Measurements from ENCODE around the gene ZNF579.

Gene ZNF579

DNA sequence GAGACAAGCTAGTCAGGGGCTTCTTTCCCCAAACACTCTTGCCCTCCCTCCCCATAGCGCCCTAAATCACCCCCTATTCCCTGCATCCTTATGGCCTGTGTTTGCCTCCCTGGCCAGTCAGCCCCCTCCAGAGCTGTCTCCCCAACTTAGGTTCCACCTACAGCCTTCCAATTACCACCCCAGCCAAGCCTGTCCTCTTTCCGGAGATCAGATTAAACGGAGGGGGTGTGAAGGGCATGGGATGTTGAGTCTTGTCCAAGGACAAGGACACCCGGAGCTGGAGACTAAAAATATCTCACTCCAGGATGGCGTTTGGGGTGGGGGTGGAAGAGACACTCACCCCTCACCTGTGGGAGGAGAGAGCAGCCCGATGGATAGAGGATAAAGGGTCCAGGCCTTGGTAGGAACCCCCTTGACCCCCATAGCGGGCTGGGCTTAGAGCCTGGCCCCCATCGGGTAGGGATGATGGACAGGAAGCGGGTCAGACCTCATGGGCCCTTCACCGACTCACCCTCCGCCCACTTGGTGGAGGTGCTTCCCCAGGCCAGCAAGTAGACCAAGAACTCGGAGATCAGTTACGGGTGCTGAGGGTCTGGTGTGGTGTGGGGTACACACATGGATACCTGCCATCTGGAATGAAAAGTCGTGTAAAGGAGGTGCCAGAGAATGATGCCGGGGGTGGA is 30.8 kb upstream of the ZNF579 start:
- no peak for DNase-seq

DNA sequence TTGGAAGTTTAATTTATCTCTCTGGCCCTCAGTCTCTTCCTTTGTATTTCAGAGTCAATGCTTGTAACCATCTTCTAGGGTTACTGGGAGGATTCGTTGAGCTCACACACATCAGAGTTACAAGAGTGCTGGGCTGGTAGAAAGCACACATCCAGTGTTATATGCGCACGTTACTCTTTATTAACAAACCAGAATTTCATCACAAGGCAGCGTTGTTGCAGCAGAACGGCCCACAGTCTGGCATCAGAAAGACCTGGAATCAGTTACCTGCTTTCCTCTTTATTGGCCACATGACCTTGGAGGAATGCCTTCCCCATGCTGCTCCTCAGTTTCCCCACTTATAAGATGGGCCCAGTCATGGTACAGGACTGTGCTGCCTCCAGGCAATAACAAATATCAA is 28.7 kb upstream of the ZNF579 start:
- DNase-seq, result no peak

DNA sequence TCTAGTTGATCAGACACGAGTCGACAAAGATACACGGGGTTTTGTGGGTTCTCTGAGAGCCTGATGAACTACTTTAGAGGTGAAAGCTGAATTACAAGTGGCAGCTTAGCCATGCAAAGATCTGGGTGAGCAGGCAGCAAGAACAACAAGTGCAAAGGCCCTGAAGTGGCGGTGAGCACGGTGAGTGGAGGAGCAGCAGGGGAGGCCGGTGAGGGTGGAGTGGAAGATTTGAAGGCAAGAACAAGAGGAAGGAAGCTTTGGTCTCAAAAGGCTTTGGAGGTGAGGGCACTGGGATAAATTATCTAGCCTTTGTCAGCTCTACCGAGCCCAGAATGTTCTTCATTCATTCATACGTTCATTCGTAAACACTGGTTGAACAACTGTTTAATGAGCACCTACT is 26.2 kb upstream of the ZNF579 start:
- DNase-seq, result no peak

DNA sequence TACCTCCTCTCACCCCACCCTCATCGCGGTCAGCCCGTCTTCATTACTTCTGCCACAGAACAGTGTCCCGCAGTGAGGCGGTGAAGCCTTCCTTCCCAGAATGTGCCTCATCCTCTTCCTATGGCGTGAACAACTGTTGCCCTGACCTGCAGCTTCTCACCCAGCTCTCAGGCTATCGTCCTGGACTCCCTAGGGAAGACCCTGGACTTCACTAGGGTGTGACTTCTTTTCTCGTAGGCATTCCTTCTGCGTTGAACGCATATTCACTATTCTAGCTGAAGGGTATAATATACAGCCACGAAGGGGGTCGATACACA is 25.8 kb upstream of the ZNF579 start:
- no peak for DNase-seq

DNA sequence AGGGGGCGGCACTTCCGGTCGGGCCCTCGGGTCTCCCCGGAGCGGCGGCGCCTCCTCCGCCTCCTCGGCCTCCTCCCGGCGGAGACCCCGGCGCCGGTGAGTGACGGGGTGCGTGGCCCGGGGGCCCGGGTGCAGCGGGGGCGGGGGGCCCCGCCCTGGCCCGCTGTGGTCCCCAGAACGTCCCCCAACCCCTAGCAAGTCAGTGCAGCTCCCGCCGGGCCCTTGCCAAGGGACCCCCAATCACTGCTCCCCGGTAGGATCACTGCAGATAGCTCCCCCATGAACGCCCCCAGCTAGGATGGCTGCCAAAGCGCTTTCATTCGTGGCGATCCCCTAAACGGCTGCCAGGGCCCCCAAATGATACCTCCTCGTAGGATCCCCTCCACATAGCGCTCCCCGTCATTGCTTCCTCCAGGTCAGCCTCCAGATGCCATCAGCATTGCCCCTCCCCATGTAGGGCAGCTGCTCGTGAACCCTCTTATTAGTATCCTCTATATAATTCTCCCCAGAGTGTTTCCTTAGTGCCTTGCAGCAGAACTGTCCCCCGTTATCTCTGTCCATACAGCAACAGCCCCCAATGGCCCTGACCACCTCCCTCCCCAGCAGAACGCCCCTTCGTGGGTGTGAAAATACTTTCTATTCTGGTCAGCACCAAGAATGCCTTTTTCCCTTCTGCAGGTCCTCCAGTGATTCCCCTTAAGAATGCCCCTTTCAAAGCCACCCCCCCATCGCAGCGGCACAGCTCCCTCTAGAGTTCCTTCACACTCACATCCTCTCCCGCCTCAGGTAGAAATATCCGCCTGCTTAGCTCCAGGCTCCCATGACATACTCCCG is 25.2 kb upstream of the ZNF579 start, which contains the start of gene ZNF865:
Gene ZNF865 (plus strand): TSS at position 11 of the 834 bp plus-strand sequence. CDS start 7,972 bp downstream, outside the sequence.
- DNase-seq, result peak; percentile 84 to 89

DNA sequence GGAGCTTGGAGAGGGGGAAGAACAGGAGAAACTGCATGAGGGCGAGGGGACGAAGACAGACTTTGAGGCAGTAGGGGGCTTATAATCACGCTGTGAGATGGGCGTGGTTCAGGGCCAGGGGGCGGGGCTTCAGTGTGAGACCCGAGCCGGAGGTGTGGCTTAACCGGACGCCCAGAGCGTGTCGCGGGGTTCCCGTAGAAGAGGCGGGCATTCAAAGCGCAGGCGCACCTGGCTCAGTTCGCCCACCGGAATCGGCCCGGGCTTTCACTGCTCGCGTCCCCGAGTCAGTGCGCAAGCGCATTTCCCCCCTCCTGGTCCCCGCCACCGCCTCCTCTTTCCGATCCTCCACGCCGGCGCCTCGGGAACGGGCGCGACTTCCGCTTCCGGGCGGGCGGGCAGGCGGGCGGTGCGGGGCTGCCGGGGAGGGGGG is 24.6 kb upstream of the ZNF579 start:
- DNase-seq, result peak; percentile 95 to 99

DNA sequence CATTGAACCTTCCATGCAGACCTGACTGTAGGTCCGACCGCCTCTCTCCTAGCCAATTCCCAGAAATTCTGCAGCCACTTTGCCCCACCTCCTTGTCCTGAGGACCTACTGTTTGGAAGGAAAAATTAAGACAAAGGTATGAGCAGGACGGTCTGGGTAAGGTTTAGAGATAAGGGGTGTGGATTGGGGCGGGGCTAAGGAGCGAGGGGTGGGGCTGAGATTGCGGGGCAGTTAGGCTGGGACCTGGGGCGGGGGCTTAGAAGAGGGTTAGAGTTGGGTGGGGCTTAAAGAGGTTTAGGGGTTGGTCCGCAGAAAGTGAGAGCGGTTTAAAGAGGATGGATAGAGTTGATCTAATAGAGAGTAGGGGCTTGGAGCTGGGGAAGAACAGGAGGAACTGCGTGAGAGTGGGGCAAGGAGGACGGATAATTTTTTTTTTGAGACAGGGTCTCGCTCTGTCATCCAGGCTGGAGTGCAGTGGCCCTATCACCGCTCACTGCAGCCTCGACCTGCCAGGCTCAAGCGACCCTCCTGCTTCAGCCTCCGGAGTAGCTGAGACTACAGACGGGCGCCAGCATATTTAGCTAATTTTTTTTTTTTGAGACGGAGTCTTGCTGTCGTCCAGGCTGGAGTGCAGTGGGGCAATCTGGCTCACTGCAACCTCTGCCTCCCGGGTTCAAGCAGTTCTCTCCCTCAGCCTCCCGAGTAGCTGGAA is 23.1 kb upstream of the ZNF579 start:
- no peak for DNase-seq

DNA sequence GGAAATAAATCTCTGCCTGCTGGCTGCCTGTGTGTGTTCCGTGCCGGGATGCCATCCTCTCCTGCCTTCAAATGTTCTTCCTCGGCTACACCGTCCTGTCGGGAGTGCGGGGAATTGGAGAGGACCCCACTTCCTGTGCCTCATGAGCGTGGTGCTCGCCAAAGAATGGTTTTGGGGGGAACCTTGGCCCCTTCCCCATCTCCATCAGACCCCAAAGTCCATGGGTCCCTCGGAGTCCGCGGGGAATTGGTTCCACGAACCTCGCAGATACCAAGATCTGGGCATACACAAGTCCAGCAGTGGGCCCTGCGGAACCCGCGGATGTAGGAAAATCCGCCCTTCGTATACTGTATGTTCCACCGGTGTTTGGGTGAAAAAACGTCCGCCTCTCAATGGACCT is 22.5 kb upstream of the ZNF579 start:
- DNase-seq, result no peak

DNA sequence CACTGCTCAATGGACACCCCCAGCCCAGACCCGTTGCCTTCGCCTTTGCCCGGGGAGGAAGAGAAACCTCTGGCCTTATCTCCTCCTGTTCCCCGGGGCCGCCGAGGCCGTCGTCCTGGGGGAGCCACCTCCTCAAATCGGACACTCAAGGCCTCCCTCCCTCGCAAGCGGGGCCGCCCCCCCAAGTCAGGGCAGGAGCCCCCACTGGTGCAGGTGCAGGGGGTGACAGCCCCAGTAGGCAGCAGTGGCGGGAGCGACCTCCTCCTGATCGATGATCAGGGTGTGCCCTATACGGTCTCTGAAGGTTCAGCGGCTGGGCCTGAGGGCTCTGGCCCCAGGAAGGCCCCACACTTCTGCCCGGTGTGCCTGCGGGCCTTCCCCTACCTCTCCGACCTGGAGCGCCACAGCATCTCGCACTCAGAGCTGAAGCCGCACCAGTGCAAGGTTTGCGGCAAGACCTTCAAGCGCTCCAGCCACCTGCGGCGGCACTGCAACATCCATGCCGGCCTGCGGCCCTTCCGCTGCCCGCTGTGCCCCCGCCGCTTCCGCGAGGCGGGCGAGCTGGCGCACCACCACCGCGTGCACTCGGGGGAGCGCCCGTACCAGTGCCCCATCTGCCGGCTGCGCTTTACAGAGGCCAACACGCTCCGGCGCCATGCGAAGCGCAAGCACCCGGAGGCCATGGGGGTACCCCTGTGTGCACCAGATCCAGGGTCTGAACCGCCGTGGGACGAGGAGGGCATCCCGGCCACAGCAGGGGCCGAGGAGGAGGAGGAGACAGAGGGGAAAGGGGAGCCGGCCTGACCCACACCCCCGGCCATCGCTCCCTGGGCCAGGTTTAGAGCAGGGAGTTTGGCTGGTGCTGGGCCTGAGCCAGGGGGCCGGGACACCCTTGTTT is 21.7 kb upstream of the ZNF579 start:
- DNase-seq, result no peak

DNA sequence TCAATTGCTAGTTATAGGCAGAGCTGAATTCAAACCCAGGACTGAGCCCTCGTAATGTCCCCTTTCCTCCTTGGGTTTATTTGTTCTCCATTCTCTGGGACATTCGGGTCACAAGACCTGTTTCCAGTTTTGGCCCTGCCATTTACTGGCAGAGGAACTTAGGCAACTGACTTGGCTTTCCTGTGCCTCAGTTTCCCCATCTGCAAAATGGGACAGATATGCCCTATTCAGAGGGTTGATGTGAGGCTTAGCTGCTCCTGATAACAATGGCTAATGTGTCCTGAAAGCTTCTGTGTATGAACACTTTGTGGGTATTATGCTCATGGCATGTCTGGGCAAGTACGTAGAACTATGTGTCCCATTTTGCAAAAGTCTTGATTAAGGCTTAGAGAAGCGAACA is 20.4 kb upstream of the ZNF579 start:
- no peak for DNase-seq

DNA sequence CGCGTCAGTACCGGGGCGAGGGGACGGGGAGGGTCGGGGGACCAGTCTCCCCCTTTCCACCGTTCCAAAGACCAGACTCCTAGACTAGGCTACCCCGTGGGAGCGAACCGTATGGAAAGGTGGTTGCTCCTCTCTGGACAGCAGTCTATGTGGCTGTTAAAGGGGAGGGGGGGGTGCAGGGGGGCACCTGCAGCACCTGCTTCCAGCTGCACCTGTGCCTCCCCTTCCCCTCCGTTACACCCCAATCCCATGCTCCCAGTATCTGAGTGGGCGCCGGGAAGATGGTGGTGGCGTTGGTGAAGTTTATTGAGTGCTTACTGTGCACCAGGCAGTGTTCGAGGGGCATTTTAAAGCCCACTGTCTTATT is 20.0 kb upstream of the ZNF579 start:
- no peak for DNase-seq

DNA sequence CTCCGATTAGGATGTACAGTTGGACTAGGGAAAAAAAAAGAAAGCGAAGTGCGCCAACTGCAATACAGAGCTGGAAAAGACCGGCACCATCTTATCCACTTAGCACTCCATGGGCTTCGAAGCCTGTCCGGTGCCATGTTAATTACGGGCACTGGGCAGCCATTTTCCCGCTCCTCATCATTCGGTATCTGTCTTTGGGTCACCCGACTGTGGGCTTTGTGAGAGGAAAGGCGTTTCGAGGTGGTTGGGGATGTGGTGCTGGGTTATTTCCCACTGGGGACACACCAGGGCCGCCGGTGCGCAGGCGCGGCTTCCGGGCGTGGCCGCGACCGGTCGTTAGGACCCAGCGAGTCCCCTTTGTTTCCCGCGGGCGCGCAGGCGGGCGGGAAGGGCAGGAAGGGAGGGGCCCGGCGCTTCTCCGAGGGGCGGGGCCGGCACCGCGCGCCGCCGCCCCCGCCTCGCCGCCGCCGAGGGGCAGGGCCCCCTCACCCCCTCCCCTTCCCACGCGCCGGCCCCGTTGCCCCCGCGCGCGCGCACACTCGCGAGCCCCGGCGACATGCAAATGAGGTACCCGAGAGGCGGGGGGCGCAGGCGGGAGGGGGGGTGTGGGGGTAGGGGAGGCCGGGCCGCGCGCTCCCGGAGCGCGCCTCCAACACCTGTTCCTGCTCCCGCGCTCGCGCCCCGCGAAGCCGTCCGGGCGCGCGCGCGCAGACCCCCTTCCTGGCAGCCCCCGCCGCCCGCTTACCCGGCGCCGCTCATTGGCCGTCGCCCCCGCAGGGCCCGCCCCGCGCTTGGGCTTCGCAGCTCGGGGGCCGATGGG is 19.4 kb upstream of the ZNF579 start, which contains the start of gene ZNF524:
Gene ZNF524 (plus strand): TSS at position 447 of the 820 bp plus-strand sequence. CDS start 1,825 bp downstream, outside the sequence.
- peak; percentile 82 to 86 for DNase-seq

DNA sequence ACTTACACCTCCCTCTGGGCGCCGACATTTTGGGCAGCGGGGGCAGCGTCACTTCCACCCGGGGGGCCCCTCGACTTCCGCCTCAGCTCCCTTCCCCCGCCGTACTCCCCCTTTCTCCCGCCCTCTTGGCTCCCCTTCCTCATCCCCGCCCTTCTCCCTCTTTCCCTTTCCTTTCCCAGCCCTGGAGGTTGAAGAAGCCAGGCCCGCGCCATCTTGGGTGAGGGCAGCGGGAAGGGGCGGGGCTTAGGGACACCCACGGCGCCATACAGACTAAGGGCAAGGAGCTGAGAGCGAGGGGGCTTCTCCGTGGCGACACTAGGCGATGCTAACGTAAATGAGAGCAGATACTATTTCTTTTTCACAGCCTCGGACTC is 18.8 kb upstream of the ZNF579 start, which contains the start of gene FIZ1:
Gene FIZ1 (minus strand): TSS at position 50 of the 374 bp plus-strand sequence. CDS start 1,652 bp downstream, outside the sequence.
- DNase-seq, result peak; percentile 97

DNA sequence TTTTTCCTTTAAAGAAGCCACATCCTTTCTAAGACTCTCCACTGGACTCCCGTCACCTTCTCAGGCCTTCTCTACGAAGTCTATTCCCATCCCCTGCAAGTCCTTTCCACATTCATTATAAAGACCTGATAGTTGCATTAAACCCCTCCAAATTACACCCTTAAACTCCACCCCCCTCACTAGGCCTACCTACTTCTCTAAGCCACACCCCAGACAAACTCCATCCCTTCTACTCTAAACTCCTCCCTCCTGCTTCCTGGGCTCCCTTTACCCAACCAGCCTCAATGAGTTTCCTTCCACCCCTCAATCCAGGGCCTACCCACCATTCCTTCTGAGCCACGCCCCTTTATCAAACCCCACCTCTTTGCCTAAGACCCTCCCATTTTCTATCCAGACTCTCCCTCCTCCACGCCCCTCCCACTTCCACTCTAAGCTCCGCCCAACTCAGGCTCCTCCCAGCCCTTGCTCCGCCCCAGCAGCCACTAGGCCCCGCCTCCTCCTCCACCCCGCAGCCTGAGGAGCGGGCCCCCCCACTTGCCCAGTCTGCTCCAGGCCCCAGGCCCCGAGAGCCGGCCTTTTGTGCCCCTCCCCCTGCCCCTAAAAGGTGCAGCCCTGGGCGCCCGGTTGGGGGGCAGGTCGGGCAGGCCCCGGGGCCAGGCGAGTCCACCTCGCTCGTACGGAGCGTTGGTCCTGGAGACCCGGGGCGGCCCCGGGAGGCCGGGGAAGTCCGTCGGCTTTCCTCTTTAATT is 18.2 kb upstream of the ZNF579 start:
- peak; percentile 97 for DNase-seq

DNA sequence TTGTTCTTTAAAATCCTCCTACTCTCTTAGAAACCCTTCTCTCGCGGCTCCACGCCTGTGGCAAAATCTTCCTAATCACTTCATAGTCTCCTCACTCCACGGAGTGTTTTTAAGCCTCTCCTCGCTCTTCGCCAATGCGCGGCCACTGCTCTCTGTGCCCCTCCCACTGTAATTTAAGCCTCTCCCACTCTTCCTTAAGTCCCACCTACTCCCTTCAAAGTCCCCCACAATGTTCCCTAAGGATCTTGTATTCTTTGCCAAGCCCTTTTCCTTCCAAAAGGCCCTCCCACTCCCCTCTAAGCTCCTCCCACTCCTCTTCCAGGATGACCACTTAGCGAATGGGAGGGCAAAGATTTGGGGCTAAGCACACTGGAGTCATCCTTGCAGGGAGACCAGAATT is 17.4 kb upstream of the ZNF579 start:
- DNase-seq, result no peak

DNA sequence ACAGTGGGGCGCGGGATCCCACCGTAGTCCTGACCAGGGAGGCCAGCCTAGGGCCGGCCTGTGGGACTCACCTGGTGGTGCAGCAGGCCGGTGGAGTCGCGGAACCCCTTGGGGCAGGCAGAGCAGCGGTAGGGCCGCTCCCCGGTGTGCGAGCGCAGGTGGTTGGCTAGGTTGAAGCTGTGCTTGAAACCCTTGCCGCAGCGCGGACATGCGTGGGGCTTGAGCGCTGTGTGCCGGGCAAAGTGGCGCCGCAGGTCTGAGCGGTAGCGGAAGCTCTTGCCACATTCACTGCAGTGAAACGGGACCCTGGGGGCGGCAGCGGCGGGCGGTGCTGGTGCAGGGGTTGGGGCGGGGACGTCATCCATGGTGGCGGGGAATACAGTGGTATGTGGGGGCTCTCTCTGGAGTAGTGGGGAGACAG is 16.9 kb upstream of the ZNF579 start:
- DNase-seq, result no peak

DNA sequence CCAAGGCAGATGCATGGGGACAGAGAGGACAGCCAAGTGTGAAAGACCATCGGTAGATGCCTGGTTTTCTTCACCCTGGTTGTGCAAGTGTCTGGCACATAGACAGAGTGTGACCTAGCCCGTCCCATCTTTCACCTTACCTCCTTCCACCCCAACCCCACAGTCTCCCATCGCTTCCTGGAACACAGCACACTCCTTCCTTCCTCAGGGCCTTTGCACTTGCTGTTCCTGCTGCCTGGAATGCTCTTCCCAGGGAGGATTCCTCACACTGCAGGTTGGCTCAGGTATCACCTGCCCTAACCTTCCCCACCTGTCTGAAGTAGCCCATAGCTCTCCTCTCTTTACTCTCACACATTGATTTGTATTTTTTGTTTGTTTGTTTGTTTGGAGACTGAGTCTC is 15.7 kb upstream of the ZNF579 start:
- DNase-seq, result no peak

DNA sequence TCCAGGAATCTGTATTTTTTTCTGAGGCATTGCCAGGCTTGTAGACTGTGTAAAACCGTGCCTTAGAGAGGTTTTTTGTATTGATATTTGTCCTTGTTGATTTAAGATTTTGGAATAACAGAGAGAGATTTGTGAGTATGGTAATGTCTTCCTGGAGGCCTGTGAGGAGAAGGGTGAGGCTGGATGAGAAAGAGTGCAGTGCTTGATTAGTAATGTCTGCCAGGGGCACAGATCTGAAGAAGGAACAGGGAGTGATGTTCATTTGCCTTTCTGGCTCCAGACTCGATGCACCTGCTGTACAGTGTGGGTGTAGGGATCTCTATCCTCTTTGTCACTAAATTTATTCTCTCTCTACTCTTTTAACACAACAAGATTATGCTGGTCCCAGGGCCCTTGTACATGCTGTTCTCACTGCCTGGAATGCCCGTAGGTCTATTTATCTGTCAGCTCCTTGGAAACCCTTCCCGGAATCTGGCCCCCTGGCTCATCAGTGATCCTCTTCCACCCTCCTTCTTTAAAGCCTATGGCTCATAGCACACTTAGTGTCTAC is 14.4 kb upstream of the ZNF579 start:
- DNase-seq, result no peak

DNA sequence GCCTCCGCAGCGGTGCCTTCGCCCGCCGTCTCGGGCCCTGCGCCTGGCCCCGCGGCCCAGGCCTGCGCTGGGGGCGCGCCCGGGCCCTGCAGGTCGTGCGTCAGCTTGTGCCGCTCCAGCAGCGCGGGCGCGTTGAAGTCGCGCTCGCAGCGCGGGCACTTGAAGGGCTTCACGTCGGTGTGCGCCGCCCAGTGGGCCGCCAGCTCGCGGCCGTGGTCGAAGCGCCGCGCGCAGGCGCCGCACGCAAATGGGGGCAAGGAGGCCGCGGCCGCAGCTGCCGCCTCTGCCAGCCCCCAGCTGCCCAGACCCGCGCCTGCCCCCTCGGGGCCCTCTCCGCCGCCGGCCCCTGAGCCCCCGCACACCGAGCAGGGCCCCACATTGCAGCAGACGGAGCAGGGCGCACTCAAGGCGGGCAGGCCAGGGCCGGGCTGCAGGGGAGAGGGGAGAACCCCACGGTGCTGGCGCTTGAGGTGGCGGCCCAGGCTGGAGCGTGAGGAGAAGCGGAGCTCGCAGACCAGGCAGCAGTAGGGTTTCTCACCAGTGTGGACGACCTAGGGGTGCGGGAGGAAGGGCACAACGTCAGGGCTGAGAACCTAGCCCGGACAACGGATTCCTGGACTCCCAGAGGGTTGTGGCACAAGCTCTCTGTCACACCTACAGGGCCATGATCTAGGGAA is 12.6 kb upstream of the ZNF579 start:
- no peak for DNase-seq
